ENCODE data around the gene TMBIM6. TPM values are rescaled to one million over a fixed set of nuclear protein-coding genes. Genes with fewer than 3 reads are reported as not detected.

Gene TMBIM6
- polyA plus RNA-seq, 1 of the 3 experiments (the other 2 are of a cell fraction), result 290 TPM

GRCh38 chr12:49744363-49744885 is 3.1 kb downstream of the TMBIM6 start (continued):
- TF ChIP-seq SMC3 (IDR thresholded peaks at IDR 0.05; ENCODE audit: low read depth, low read length), result no peak

- H3K36me3 ChIP-seq (replicated peaks in 1 of 2; ENCODE audit: control insufficient read depth in 1 of 2, insufficient read depth in 2 of 2, low read length in 1 of 2), result peaks cover 26 to 44% of the 10 kb centered on the region in 2 experiments
- no peak overlapping the region for H3K4me2 ChIP-seq
- TF ChIP-seq USF2 (IDR thresholded peaks at IDR 0.05; ENCODE audit: borderline replicate concordance, low read depth, low read length) (no peak), NRF1 (IDR thresholded peaks at IDR 0.05; ENCODE audit: low read depth, low read length) (no peak), PBX3 (IDR thresholded peaks at IDR 0.05) (no peak), REST (IDR thresholded peaks at IDR 0.05; ENCODE audit: low read depth, low read length) (no peak), MEF2A (IDR thresholded peaks at IDR 0.05; ENCODE audit: borderline replicate concordance, low read depth) (no peak), SMC3 (IDR thresholded peaks at IDR 0.05; ENCODE audit: low read depth, low read length) (no peak), SIN3A (IDR thresholded peaks at IDR 0.05; ENCODE audit: borderline replicate concordance, low read depth, low read length) (no peak), CTCF (IDR thresholded peaks at IDR 0.05) (no peak), IRF3 (IDR thresholded peaks at IDR 0.05; ENCODE audit: low read depth, low read length) (no peak), GATA2 (CRISPR knock-in tag; IDR thresholded peaks at IDR 0.05) (no peak), GABPA (IDR thresholded peaks at IDR 0.05; ENCODE audit: low read depth) (no peak), RFX5 (IDR thresholded peaks at IDR 0.05; ENCODE audit: low read length) (no peak), CHD2 (IDR thresholded peaks at IDR 0.05; ENCODE audit: low read length, partially characterized antibody) (no peak), FOXJ3 (CRISPR knock-in tag; IDR thresholded peaks at IDR 0.05) (no peak), POLR2AphosphoS5 (IDR thresholded peaks at IDR 0.05; ENCODE audit: low read depth, low read length) (no peak), NFIC (IDR thresholded peaks at IDR 0.05; ENCODE audit: borderline replicate concordance) (no peak), JUND (IDR thresholded peaks at IDR 0.05) (no peak), ZBTB33 (IDR thresholded peaks at IDR 0.05; ENCODE audit: borderline replicate concordance, low read depth) (no peak), YY1 (IDR thresholded peaks at IDR 0.05; ENCODE audit: low read depth) (no peak)
- 83% methylated on average over 1 of the region's 1 CpG for WGBS (ENCODE audit: low lambda C conversion rate)
- POLR2A ChIA-PET, result no interaction called here
- H4K20me1 ChIP-seq (ENCODE audit: insufficient read depth), result peaks cover 100% of the 10 kb centered on the region
- H3K9me3 ChIP-seq, result no peaks in the 10 kb centered on the region
- no peaks in the 10 kb centered on the region for H3K27me3 ChIP-seq (ENCODE audit: insufficient read depth)
- peaks cover 9 to 22% of the 10 kb centered on the region in 2 experiments for H3K4me1 ChIP-seq (ENCODE audit: control insufficient read depth in 1 of 2, insufficient read depth in 2 of 2, low read depth in 1 of 2, low read length in 1 of 2)
- no peaks in the 10 kb centered on the region for H3K9me2 ChIP-seq
- H3K9ac ChIP-seq, result no peak overlapping the region
- H3F3A ChIP-seq (replicated peaks; ENCODE audit: insufficient read depth), result peaks cover 25% of the 10 kb centered on the region
- H3K27ac ChIP-seq (ENCODE audit: low read depth in 2 of 2, low read length in 1 of 2), result no peak overlapping the region
- H3K4me3 ChIP-seq (ENCODE audit: low read depth in 2 of 2, low read length in 1 of 2), result no peak overlapping the region
- peaks cover 100% of the 10 kb centered on the region for H3K79me2 ChIP-seq (ENCODE audit: insufficient read depth)
- H2AFZ ChIP-seq (ENCODE audit: low read depth), result no peak overlapping the region
- CTCF ChIA-PET, result interaction anchor here (1.2 to 4.4 kb wide), 5 partner anchors 14 to 390 kb away, joined by 3 to 22 read pairs (median 3); partner anchors contain the start of genes FMNL3 and PRPF40B
- DNase-seq, result no peak
Measured at GRCh38 chr12:49748306-49748705, 6.9 kb downstream of the TMBIM6 start.

All from SK-N-SH (cell line).